SK-N-SH (cell line): ENCODE data around the gene WDR47. TPM values are rescaled to one million over a fixed set of nuclear protein-coding genes. Genes with fewer than 3 reads are reported as not detected.
"Not testable (repeated sequence)": the region's sequence is repeated elsewhere in the genome, so short reads cannot be mapped to it uniquely, and the experiment has no call there.

Experiments
- CTCF ChIA-PET: fragments of 300-600, 350-600 bp; formaldehyde crosslinking; extraction: SDS; loops from one replicate; lab custom pipeline; 2021; lab: Yijun Ruan, JAX
- POLR2A ChIA-PET: fragments of 350-600 bp; sonication (Branson Sonifier 250); formaldehyde crosslinking; extraction: SDS; loops from one replicate; lab custom pipeline; 2020; ENCODE audit warnings: antibody characterized with exemption, inconsistent platforms; lab: Yijun Ruan, JAX
- DNase-seq: peaks from one replicate; pipeline ENCODE4 v3.0.0; 2012
- H2AFZ ChIP-seq: fragments of 200-600 bp; sonication (generic); 2 replicates; pipeline ENCODE4 v1.8.1; 2016; ENCODE audit warnings: antibody characterized with exemption, mild to moderate bottlenecking, low read depth
- H3F3A ChIP-seq: fragments of 200-600 bp; sonication (generic); replicated peaks from 2 replicates; pipeline ENCODE3; 2016; ENCODE audit warnings: antibody characterized with exemption, mild to moderate bottlenecking; ENCODE audit not compliant: insufficient read depth
- H3K27ac ChIP-seq, 2 experiments: fragments of 200-500 bp in 1 of 2; fragments of 200-600 bp in 1 of 2; sonication (Bioruptor generic) in 1 of 2; sonication (generic), shearing (Covaris generic) in 1 of 2; 2 replicates each; pipeline versions ENCODE4 v1.5.1 to v1.6.1; 2014 to 2016; ENCODE audit warnings: low read depth in 2 of 2, inconsistent platforms in 1 of 2, low read length in 1 of 2, mild to moderate bottlenecking in 1 of 2, mixed read lengths in 1 of 2
- H3K27me3 ChIP-seq: fragments of 200-600 bp; sonication (generic), shearing (Covaris generic); 2 replicates; pipeline ENCODE4 v1.6.1; 2016; ENCODE audit warnings: mixed run types; ENCODE audit not compliant: insufficient read depth
- H3K36me3 ChIP-seq, 2 experiments: fragments of 200-500 bp in 1 of 2; fragments of 200-600 bp in 1 of 2; sonication (Bioruptor generic) in 1 of 2; sonication (generic) in 1 of 2; replicated peaks in 1 of 2; 2 replicates each; pipeline versions ENCODE3 to v1.5.1; 2014 to 2016; ENCODE audit warnings: low read length in 1 of 2, mild to moderate bottlenecking in 1 of 2; ENCODE audit not compliant: insufficient read depth in 2 of 2, control insufficient read depth in 1 of 2
- H3K4me1 ChIP-seq, 2 experiments: fragments of 200-500 bp in 1 of 2; fragments of 200-600 bp in 1 of 2; sonication (Bioruptor generic) in 1 of 2; sonication (generic), shearing (Covaris generic) in 1 of 2; 2 replicates each; pipeline versions ENCODE4 v1.5.1 to v1.6.1; 2014 to 2016; ENCODE audit warnings: low read depth in 1 of 2, low read length in 1 of 2, mixed run types in 1 of 2; ENCODE audit not compliant: insufficient read depth in 2 of 2, control insufficient read depth in 1 of 2
- H3K4me2 ChIP-seq: fragments of 200-600 bp; sonication (generic), shearing (Covaris generic); 2 replicates; pipeline ENCODE4 v1.6.1; 2017; ENCODE audit warnings: mixed run types
- H3K4me3 ChIP-seq, 2 experiments: fragments of 200-500 bp in 1 of 2; fragments of 200-600 bp in 1 of 2; sonication (Bioruptor generic) in 1 of 2; sonication (generic), shearing (Covaris generic) in 1 of 2; 2 replicates each; pipeline versions ENCODE4 v1.5.1 to v1.8.1; 2014 to 2016; ENCODE audit warnings: low read depth in 2 of 2, inconsistent platforms in 1 of 2, low read length in 1 of 2, mild to moderate bottlenecking in 1 of 2, mixed read lengths in 1 of 2, moderate library complexity in 1 of 2
- H3K79me2 ChIP-seq: fragments of 200-600 bp; sonication (generic); 2 replicates; pipeline ENCODE4 v1.8.1; 2017; ENCODE audit warnings: mild to moderate bottlenecking; ENCODE audit not compliant: insufficient read depth
- H3K9ac ChIP-seq: fragments of 200-600 bp; sonication (generic); 2 replicates; pipeline ENCODE4 v1.6.1; 2017; ENCODE audit warnings: mixed run types
- H3K9me2 ChIP-seq: fragments of 200-600 bp; sonication (generic); 2 replicates; pipeline ENCODE4 v1.6.1; 2017; ENCODE audit warnings: mixed run types
- H3K9me3 ChIP-seq: fragments of 200-600 bp; sonication (generic); 2 replicates; pipeline ENCODE4 v1.6.1; 2017; ENCODE audit warnings: mixed run types, mild to moderate bottlenecking, moderate library complexity
- H4K20me1 ChIP-seq: fragments of 200-600 bp; sonication (generic); 2 replicates; pipeline ENCODE4 v1.6.1; 2017; ENCODE audit warnings: mild to moderate bottlenecking, mixed run types; ENCODE audit not compliant: insufficient read depth
- CHD2 ChIP-seq: fragments of 150-350 bp; IDR thresholded peaks from 2 replicates; pipeline ENCODE4 v1.6.1; 2018; ENCODE audit warnings: low read length; ENCODE audit not compliant: partially characterized antibody
- CTCF ChIP-seq: fragments of 200-600 bp; sonication (generic); IDR thresholded peaks from 2 replicates; pipeline ENCODE4 v1.6.1; 2017; ENCODE audit warnings: antibody characterized with exemption, mild to moderate bottlenecking, moderate library complexity
- EP300 ChIP-seq, 2 experiments: IDR thresholded peaks; 2 replicates each; pipeline versions ENCODE4 v1.4.0 to v1.6.1; 2012; ENCODE audit warnings: borderline replicate concordance in 1 of 2, low read depth in 1 of 2, low read length in 1 of 2
- EZH2phosphoT487 ChIP-seq: fragments of 200-600 bp; sonication (generic); IDR thresholded peaks from 2 replicates; pipeline ENCODE4 v1.6.1; 2017; ENCODE audit warnings: low read depth, mixed run types, mild to moderate bottlenecking, antibody characterized with exemption, moderate library complexity, borderline replicate concordance
- FOSL2 ChIP-seq: IDR thresholded peaks from 2 replicates; pipeline ENCODE4 v1.4.0; 2012; ENCODE audit warnings: low read depth, mild to moderate bottlenecking, moderate library complexity, borderline replicate concordance
- FOXJ3 ChIP-seq: sonication (generic); formaldehyde crosslinking; IDR thresholded peaks from 2 replicates; pipeline ENCODE4 v1.5.1; 2020; ENCODE audit warnings: mild to moderate bottlenecking, missing genetic modification reagents
- FOXM1 ChIP-seq: IDR thresholded peaks from 2 replicates; pipeline ENCODE4 v1.4.0; 2012; ENCODE audit warnings: low read depth, mild to moderate bottlenecking
- GATA2 ChIP-seq: sonication (generic); formaldehyde crosslinking; IDR thresholded peaks from 2 replicates; pipeline ENCODE4 v1.5.0; 2020; ENCODE audit warnings: mild to moderate bottlenecking, missing genetic modification reagents
- MEF2A ChIP-seq: IDR thresholded peaks from 2 replicates; pipeline ENCODE4 v1.4.0; 2012; ENCODE audit warnings: low read depth, borderline replicate concordance
- POLR2AphosphoS5 ChIP-seq: IDR thresholded peaks from 2 replicates; pipeline ENCODE4 v1.6.1; 2012; ENCODE audit warnings: low read depth, low read length
- RXRA ChIP-seq: IDR thresholded peaks from 2 replicates; pipeline ENCODE4 v1.4.0; 2012; ENCODE audit warnings: low read depth, mild to moderate bottlenecking, borderline replicate concordance
- TCF12 ChIP-seq: IDR thresholded peaks from 2 replicates; pipeline ENCODE4 v1.4.0; 2012
- ZBTB33 ChIP-seq: IDR thresholded peaks from 2 replicates; pipeline ENCODE4 v1.4.0; 2012; ENCODE audit warnings: low read depth, borderline replicate concordance
- WGBS: methylation state at CpG from one replicate; pipeline ENCODE4 v1.1.6; 2017; ENCODE audit warnings: low lambda C conversion rate; 5-methylcytosine and 5-hydroxymethylcytosine counted together
- polyA plus RNA-seq, 3 experiments: library from polyadenylated mRNA; depleted of rRNA; stranded (reverse); fragments of >200 nt; gene quantifications; 2 replicates each; pipeline ENCODE4 v1.2.3, GENCODE V29; 2012
- TF ChIP-seq, protein P1 (sequence below): IDR thresholded peaks from 2 replicates; pipeline ENCODE4; 2012
- TF ChIP-seq, protein P2 (sequence below): fragments of 150-350 bp; IDR thresholded peaks from 2 replicates; pipeline ENCODE4 v1.6.1; 2016; ENCODE audit warnings: mild to moderate bottlenecking, low read depth, low read length

The WDR47 gene
- polyA plus RNA-seq, 1 of the 3 experiments (the other 2 are of a cell fraction): 7.9 TPM

- Histone ChIP-seq H3K27me3 (no peaks in the 10 kb centered on the region), H3K9me2 (no peaks in the 10 kb centered on the region), H4K20me1 (no peaks in the 10 kb centered on the region), H3K36me3 (peaks cover 14 to 48% of the 10 kb centered on the region in 2 experiments), H3K4me3 (no peak overlapping the region), H3K27ac (no peak overlapping the region)
- POLR2A ChIA-PET: no interaction called here
- DNase-seq: no peak
- TF ChIP-seq ZBTB33: no peak
- TF ChIP-seq GATA2 (CRISPR knock-in tag): no peak
- TF ChIP-seq EP300 (IDR thresholded peaks at IDR 0.05; ENCODE audit: borderline replicate concordance in 1 of 2, low read depth in 1 of 2, low read length in 1 of 2): no peak
- TF ChIP-seq FOSL2: no peak
- TF ChIP-seq EZH2phosphoT487: no peak
- no peak for TF ChIP-seq FOXJ3
- TF ChIP-seq, protein P1, sequence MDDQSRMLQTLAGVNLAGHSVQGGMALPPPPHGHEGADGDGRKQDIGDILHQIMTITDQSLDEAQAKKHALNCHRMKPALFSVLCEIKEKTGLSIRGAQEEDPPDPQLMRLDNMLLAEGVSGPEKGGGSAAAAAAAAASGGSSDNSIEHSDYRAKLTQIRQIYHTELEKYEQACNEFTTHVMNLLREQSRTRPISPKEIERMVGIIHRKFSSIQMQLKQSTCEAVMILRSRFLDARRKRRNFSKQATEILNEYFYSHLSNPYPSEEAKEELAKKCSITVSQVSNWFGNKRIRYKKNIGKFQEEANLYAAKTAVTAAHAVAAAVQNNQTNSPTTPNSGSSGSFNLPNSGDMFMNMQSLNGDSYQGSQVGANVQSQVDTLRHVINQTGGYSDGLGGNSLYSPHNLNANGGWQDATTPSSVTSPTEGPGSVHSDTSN: no peak
- TF ChIP-seq RXRA: no peak
- TF ChIP-seq MEF2A: no peak
- no peak for TF ChIP-seq CTCF
- TF ChIP-seq CHD2: no peak
- TF ChIP-seq, all 33 proteins: peak for 0
- H3K4me1 ChIP-seq: no peaks in the 10 kb centered on the region
- H3K4me2 ChIP-seq: no peak overlapping the region
- peaks cover 13% of the 10 kb centered on the region for H3K79me2 ChIP-seq
- WGBS: 100% methylated on average over 1 of the region's 1 CpG
- CTCF ChIA-PET: interaction anchor here (1.1 kb wide), 1 partner anchor 96 kb away, joined by 3 read pairs; a partner anchor contains a TSS
- peaks cover 2% of the 10 kb centered on the region for H3F3A ChIP-seq
- H3K9ac ChIP-seq: no peak overlapping the region
- no peaks in the 10 kb centered on the region for H3K9me3 ChIP-seq
- H2AFZ ChIP-seq: no peak overlapping the region
Measured at GRCh38 chr1:109017134-109017533, 24.8 kb downstream of the WDR47 start.

DNA sequence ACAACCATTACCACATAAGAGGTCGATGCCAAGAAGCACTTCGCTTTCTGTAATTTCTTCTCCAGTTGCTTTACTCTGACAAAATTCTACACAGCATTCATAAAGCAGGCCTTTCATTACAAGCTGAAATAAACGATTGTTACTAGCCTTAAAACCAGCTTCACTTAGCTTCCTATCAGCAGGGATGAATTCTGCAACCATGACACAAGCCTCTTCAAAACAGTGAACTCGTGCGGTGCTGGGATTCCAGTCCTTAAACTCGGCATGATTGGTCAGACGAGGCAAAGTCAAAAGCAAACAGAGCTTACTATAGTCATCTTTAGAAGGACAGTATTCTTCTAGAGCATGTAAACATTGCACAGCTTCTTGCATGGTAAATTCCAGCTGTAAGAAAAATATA, 30.6 kb downstream of the WDR47 start:
- Histone ChIP-seq H3K4me1 (no peaks in the 10 kb centered on the region), H3K4me2 (no peak overlapping the region), H2AFZ (no peak overlapping the region), H3K79me2 (0 out of 2 replicates have a peak, but pooled peaks cover 3% of the 10 kb centered on the region), H3F3A (no peaks in the 10 kb centered on the region), H3K9ac (no peak overlapping the region), H3K27ac (no peak overlapping the region), H4K20me1 (no peaks in the 10 kb centered on the region), H3K36me3 (peaks cover 22 to 48% of the 10 kb centered on the region in 2 experiments), H3K9me2 (no peaks in the 10 kb centered on the region), H3K9me3 (no peaks in the 10 kb centered on the region)
- ChIA-PET CTCF (interaction anchor here (0.9 to 2.0 kb wide), 4 partner anchors 16 to 100 kb away, joined by 3 to 7 read pairs (median 4); a partner anchor contains a TSS), POLR2A (no interaction called here)
- WGBS: 84% methylated on average over 7 of the region's 7 CpGs
- no peak for DNase-seq
- TF ChIP-seq POLR2AphosphoS5: no peak
- TF ChIP-seq EP300 (IDR thresholded peaks at IDR 0.05; ENCODE audit: borderline replicate concordance in 1 of 2, low read depth in 1 of 2, low read length in 1 of 2): no peak
- no peak for TF ChIP-seq TCF12
- TF ChIP-seq, protein P2, sequence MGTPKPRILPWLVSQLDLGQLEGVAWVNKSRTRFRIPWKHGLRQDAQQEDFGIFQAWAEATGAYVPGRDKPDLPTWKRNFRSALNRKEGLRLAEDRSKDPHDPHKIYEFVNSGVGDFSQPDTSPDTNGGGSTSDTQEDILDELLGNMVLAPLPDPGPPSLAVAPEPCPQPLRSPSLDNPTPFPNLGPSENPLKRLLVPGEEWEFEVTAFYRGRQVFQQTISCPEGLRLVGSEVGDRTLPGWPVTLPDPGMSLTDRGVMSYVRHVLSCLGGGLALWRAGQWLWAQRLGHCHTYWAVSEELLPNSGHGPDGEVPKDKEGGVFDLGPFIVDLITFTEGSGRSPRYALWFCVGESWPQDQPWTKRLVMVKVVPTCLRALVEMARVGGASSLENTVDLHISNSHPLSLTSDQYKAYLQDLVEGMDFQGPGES: no peak
- no peak for TF ChIP-seq GATA2 (CRISPR knock-in tag)
- TF ChIP-seq FOXM1: no peak
- TF ChIP-seq, all 33 proteins: peak for 0
- Histone ChIP-seq H3K4me3 (no peak overlapping the region), H3K27me3 (no peaks in the 10 kb centered on the region)

- H3F3A ChIP-seq, H3K9ac ChIP-seq, H3K9me3 ChIP-seq, H3K9me2 ChIP-seq, POLR2A ChIA-PET, CTCF ChIA-PET, H3K79me2 ChIP-seq, H3K4me1 ChIP-seq, H3K4me3 ChIP-seq, H4K20me1 ChIP-seq, H2AFZ ChIP-seq, H3K4me2 ChIP-seq, H3K27me3 ChIP-seq, DNase-seq, H3K27ac ChIP-seq: not testable (repeated sequence)
- peaks cover 20 to 68% of the 10 kb centered on the region in 2 experiments for H3K36me3 ChIP-seq
- 100% methylated on average over 3 of the region's 3 CpGs for WGBS
Measured at GRCh38 chr1:108996622-108997021, 45.3 kb downstream of the WDR47 start.
